SIG-M5 (cell line): Measurements from ENCODE around the gene PTGDR2.

Experiments
- DNase-seq: peaks from one replicate; lab custom pipeline; 2025; lab: John Stamatoyannopoulos, UW

Gene PTGDR2

GRCh38 chr11:60858731-60859464, 3.1 kb upstream of the PTGDR2 start:
- DNase-seq, result no peak

- DNase-seq, result no peak
Observed at GRCh38 chr11:60858236-60858635, 2.5 kb upstream of the PTGDR2 start.

GRCh38 chr11:60857378-60858232, 1.9 kb upstream of the PTGDR2 start:
- no peak for DNase-seq

GRCh38 chr11:60854847-60855725, 664 bp downstream of the PTGDR2 start:
- DNase-seq, result no peak

GRCh38 chr11:60854140-60854846, 1.5 kb downstream of the PTGDR2 start:
- no peak for DNase-seq

- DNase-seq, result no peak
Observed at GRCh38 chr11:60852982-60853950, 2.5 kb downstream of the PTGDR2 start.

GRCh38 chr11:60852117-60852981, 3.4 kb downstream of the PTGDR2 start:
- no peak for DNase-seq

GRCh38 chr11:60851327-60852104, 4.2 kb downstream of the PTGDR2 start:
- DNase-seq, result no peak

GRCh38 chr11:60849641-60850520, 5.9 kb downstream of the PTGDR2 start:
- no peak for DNase-seq

GRCh38 chr11:60848714-60849151, 7.0 kb downstream of the PTGDR2 start:
- no peak for DNase-seq

- no peak for DNase-seq
Observed at GRCh38 chr11:60847896-60848295, 7.9 kb downstream of the PTGDR2 start.

GRCh38 chr11:60847281-60847680, 8.5 kb downstream of the PTGDR2 start:
- DNase-seq, result no peak

GRCh38 chr11:60845338-60845737, 10.4 kb downstream of the PTGDR2 start:
- DNase-seq, result no peak

- DNase-seq, result no peak
Observed at GRCh38 chr11:60844870-60845221, 10.9 kb downstream of the PTGDR2 start.

- DNase-seq, result no peak
Observed at GRCh38 chr11:60844045-60844869, 11.5 kb downstream of the PTGDR2 start.

GRCh38 chr11:60842668-60843600, 12.8 kb downstream of the PTGDR2 start:
- no peak for DNase-seq
